Mucosa of stomach (tissue), 1 donor: ENCODE measurements around the gene BLOC1S3.

Source experiments
- H3K27me3 ChIP-seq: one replicate; pipeline ENCODE4 v1.7.0; 2013; ENCODE audit warnings: mild to moderate bottlenecking, low read length; ENCODE audit not compliant: control insufficient read depth, insufficient read depth
- H3K36me3 ChIP-seq: one replicate; pipeline ENCODE4 v1.7.0; 2013; ENCODE audit warnings: low read length; ENCODE audit not compliant: control insufficient read depth, insufficient read depth
- H3K4me1 ChIP-seq: one replicate; pipeline ENCODE4 v1.7.0; 2013; ENCODE audit warnings: mild to moderate bottlenecking, low read length; ENCODE audit not compliant: control insufficient read depth, insufficient read depth
- H3K4me3 ChIP-seq: one replicate; pipeline ENCODE4 v1.7.0; 2013; ENCODE audit warnings: low read length
- H3K9ac ChIP-seq: one replicate; pipeline ENCODE4 v1.7.0; 2013; ENCODE audit warnings: mild to moderate bottlenecking, low read length, moderate library complexity
- H3K9me3 ChIP-seq: one replicate; pipeline ENCODE4 v1.7.0; 2013; ENCODE audit warnings: mild to moderate bottlenecking, low read length, moderate library complexity; ENCODE audit not compliant: control insufficient read depth
- donor health status: Pancreatic carcinoma.

The BLOC1S3 gene, protein sequence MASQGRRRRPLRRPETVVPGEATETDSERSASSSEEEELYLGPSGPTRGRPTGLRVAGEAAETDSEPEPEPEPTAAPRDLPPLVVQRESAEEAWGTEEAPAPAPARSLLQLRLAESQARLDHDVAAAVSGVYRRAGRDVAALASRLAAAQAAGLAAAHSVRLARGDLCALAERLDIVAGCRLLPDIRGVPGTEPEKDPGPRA

GRCh38 chr19:45178262-45179071, at the start of gene BLOC1S3:
Gene BLOC1S3, plus strand, starts transcription at chr19:45178784. Its CDS starts 513 bp downstream, at chr19:45179297.
- Histone ChIP-seq H3K4me3 (peak within 1 kb of the TSS; percentile 99), H3K9me3 (no peaks in the 10 kb centered on the region), H3K36me3 (no peaks in the 10 kb centered on the region), H3K4me1 (peaks cover 32% of the 10 kb centered on the region), H3K9ac (peak within 1 kb of the TSS; percentile 85), H3K27me3 (no peaks in the 10 kb centered on the region)

- Histone ChIP-seq H3K27me3 (no peaks in the 10 kb centered on the region), H3K9me3 (no peaks in the 10 kb centered on the region), H3K9ac (no peak overlapping the region), H3K4me1 (peaks cover 22% of the 10 kb centered on the region), H3K4me3 (no peak overlapping the region), H3K36me3 (no peaks in the 10 kb centered on the region)
Measured at GRCh38 chr19:45128806-45129205, 49.8 kb upstream of the BLOC1S3 start.

GRCh38 chr19:45130236-45130635, 48.3 kb upstream of the BLOC1S3 start:
- Histone ChIP-seq H3K9ac (no peak overlapping the region), H3K9me3 (no peaks in the 10 kb centered on the region), H3K36me3 (no peaks in the 10 kb centered on the region)

GRCh38 chr19:45130888-45131615, 47.5 kb upstream of the BLOC1S3 start:
- no peaks in the 10 kb centered on the region for H3K36me3 ChIP-seq
- no peak overlapping the region for H3K9ac ChIP-seq
- H3K4me3 ChIP-seq: no peak overlapping the region

More at GRCh38 chr19:45130236-45130635, 48.3 kb upstream of the BLOC1S3 start:
- H3K4me3 ChIP-seq: no peak overlapping the region
- H3K4me1 ChIP-seq: peaks cover 17% of the 10 kb centered on the region
- no peaks in the 10 kb centered on the region for H3K27me3 ChIP-seq

DNA sequence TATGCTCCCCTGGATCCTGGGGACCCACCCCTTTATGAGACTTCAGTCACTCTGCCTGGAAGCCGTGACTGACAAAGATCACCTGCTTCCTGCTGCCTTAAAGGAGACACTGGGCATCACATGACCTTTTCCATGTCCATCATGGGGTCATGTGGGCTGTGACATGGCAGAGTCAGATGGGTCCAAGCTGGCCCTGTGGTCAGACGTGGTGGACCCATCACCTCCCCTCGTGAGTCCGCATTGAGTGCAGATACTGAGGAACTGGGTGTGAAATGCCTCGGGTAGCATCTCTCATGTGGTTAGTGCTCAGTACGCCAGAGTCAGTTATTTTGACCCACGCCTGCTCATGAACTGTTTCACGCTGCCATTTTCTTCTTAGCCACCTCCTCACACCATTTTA, 44.9 kb upstream of the BLOC1S3 start:
- no peaks in the 10 kb centered on the region for H3K9me3 ChIP-seq
- H3K4me1 ChIP-seq: peaks cover 12% of the 10 kb centered on the region

More at GRCh38 chr19:45130888-45131615, 47.5 kb upstream of the BLOC1S3 start:
- peaks cover 10% of the 10 kb centered on the region for H3K4me1 ChIP-seq
- H3K27me3 ChIP-seq: no peaks in the 10 kb centered on the region
- H3K9me3 ChIP-seq: no peaks in the 10 kb centered on the region

GRCh38 chr19:45135176-45135885, 43.3 kb upstream of the BLOC1S3 start:
- Histone ChIP-seq H3K4me3 (no peak overlapping the region), H3K4me1 (peaks cover 11% of the 10 kb centered on the region), H3K9me3 (no peaks in the 10 kb centered on the region), H3K27me3 (no peaks in the 10 kb centered on the region), H3K9ac (no peak overlapping the region), H3K36me3 (no peaks in the 10 kb centered on the region)

More for the DNA sequence above, 44.9 kb upstream of the BLOC1S3 start:
- Histone ChIP-seq H3K27me3 (no peaks in the 10 kb centered on the region), H3K9ac (no peak overlapping the region), H3K4me3 (no peak overlapping the region), H3K36me3 (no peaks in the 10 kb centered on the region)

DNA sequence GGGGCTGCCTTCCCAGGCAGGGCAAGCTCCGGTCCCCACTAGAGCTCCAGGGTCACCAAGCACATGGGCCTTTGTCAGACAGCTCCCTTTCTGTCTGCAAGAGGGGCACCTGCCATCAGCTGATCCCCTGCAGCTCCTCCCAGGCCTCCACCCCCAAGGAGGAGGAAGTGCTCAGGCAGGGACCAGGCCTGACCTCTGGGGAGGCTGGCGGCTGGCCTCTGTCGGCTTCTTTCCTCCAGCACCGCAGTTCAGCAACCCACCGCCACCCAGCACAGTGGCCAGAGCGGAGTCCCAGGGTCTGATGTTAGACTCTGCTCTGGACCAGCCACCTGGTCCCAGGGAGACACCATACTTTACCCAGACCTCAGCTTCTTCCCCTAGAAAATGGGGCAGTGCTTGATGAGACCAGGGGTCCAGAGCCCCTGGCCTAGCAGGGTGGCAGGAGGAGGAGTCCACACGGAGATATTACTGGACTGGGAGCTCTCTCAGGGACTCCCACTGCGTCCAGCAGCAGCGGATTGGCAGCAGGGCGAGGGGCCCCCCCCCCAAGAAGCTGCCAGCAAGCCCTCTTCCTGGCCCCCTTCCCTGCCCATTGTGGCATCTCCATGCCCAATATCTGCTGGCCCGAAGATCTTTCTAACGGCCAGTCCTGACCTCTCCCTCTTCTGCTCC, 41.9 kb upstream of the BLOC1S3 start:
- peaks cover 5% of the 10 kb centered on the region for H3K4me1 ChIP-seq
- peaks cover 4% of the 10 kb centered on the region for H3K36me3 ChIP-seq
- H3K9ac ChIP-seq: no peak overlapping the region

GRCh38 chr19:45137179-45137761, 41.3 kb upstream of the BLOC1S3 start:
- H3K4me3 ChIP-seq: no peak overlapping the region
- H3K27me3 ChIP-seq: no peaks in the 10 kb centered on the region
- H3K9me3 ChIP-seq: no peaks in the 10 kb centered on the region
- H3K9ac ChIP-seq: no peak overlapping the region
- peaks cover 5% of the 10 kb centered on the region for H3K4me1 ChIP-seq
- H3K36me3 ChIP-seq: peaks cover 6% of the 10 kb centered on the region

More for the DNA sequence above, 41.9 kb upstream of the BLOC1S3 start:
- Histone ChIP-seq H3K27me3 (no peaks in the 10 kb centered on the region), H3K4me3 (no peak overlapping the region), H3K9me3 (no peaks in the 10 kb centered on the region)

DNA sequence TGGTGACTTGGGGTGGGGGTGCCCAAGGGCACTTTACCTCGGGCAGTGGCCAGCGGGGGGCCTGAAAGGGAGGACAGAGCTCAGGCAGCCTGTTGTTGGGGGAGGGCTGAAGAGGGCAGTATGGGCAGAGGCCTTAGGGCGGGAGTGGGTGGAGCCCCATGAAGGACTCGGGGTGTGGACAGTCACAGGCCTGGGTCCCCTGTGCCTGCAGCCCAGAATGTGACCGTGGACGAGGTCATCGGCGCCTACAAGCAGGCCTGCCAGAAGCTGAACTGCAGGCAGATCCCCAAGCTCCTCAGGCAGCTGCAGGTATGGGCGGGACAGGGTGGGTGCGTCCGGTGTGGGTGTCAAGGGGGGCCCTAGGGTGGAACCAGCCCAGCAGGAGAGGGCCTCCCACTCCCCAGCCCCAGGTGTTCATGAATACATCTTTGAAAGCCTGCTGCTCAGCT, 40.3 kb upstream of the BLOC1S3 start:
- peaks cover 13% of the 10 kb centered on the region for H3K36me3 ChIP-seq
- no peaks in the 10 kb centered on the region for H3K27me3 ChIP-seq
- H3K4me3 ChIP-seq: no peak overlapping the region
- no peaks in the 10 kb centered on the region for H3K9me3 ChIP-seq
- H3K9ac ChIP-seq: no peak overlapping the region
- peaks cover 5% of the 10 kb centered on the region for H3K4me1 ChIP-seq

GRCh38 chr19:45139286-45140143, 39.1 kb upstream of the BLOC1S3 start:
- H3K9me3 ChIP-seq: no peaks in the 10 kb centered on the region
- H3K4me3 ChIP-seq: no peak overlapping the region
- H3K27me3 ChIP-seq: no peaks in the 10 kb centered on the region
- peaks cover 13% of the 10 kb centered on the region for H3K36me3 ChIP-seq
- peaks cover 5% of the 10 kb centered on the region for H3K4me1 ChIP-seq
- H3K9ac ChIP-seq: no peak overlapping the region
